Esophagus muscularis mucosa (tissue), 4 donors: ENCODE results near the gene LRRC56. TPM values are rescaled to one million over a fixed set of nuclear protein-coding genes. Genes with fewer than 3 reads are reported as not detected.

Experiments
- DNase-seq: peaks from one replicate; pipeline ENCODE4 v3.0.0-alpha.2; 2017; ENCODE audit errors: extremely low spot score
- H3K27ac ChIP-seq, 4 donors: fragments of 200-600 bp; sonication (generic); replicated peaks in 1 of 4; 1 replicate in 3 of 4; 2 replicates in 1 of 4; pipeline ENCODE4 v1.5.1; 2016 to 2019; ENCODE audit warnings: mild to moderate bottlenecking in 1 of 4
- H3K27me3 ChIP-seq, 4 donors: fragments of 200-600 bp; sonication (generic); one replicate each; pipeline versions ENCODE4 v1.5.1 to v1.6.0; 2016 to 2019
- H3K36me3 ChIP-seq, 4 donors: fragments of 200-600 bp; sonication (generic); one replicate each; pipeline ENCODE4 v1.5.1; 2016 to 2019
- H3K4me1 ChIP-seq, 4 donors: fragments of 200-600 bp; sonication (generic); one replicate each; pipeline ENCODE4 v1.5.1; 2016 to 2019
- H3K4me3 ChIP-seq, 4 donors: fragments of 200-600 bp; sonication (generic); 1 replicate in 2 of 4; 2 replicates in 2 of 4; pipeline ENCODE4 v1.5.1; 2016 to 2019; ENCODE audit warnings: mild to moderate bottlenecking in 4 of 4, moderate library complexity in 1 of 4
- H3K9me3 ChIP-seq, 4 donors: fragments of 200-600 bp; sonication (generic); 1 replicate in 3 of 4; 2 replicates in 1 of 4; pipeline ENCODE4 v1.5.1; 2016 to 2019
- CTCF ChIP-seq, 3 experiments: fragments of 200-600 bp in 2 of 3; fragments of 450-650 bp in 1 of 3; sonication (generic) in 2 of 3; IDR thresholded peaks; one replicate each; pipeline ENCODE4 v1.5.1; 2017 to 2019; ENCODE audit warnings: antibody characterized with exemption in 3 of 3, mild to moderate bottlenecking in 2 of 3, moderate library complexity in 1 of 3
- EP300 ChIP-seq: sonication (generic); formaldehyde crosslinking; IDR thresholded peaks from one replicate; pipeline ENCODE4 v1.6.1; 2017; ENCODE audit warnings: antibody characterized with exemption
- POLR2A ChIP-seq: fragments of 450-650 bp; IDR thresholded peaks from one replicate; pipeline ENCODE4 v1.6.1; 2017; ENCODE audit warnings: antibody characterized with exemption, moderate library complexity, mild to moderate bottlenecking, low read depth
- POLR2AphosphoS5 ChIP-seq, 2 donors: sonication (generic); formaldehyde crosslinking; IDR thresholded peaks; one replicate each; pipeline ENCODE4 v1.6.1; 2017; ENCODE audit warnings: antibody characterized with exemption in 2 of 2
- WGBS: methylation state at CpG from one replicate; pipeline ENCODE4 v1.1.5; 2018; 5-methylcytosine and 5-hydroxymethylcytosine counted together
- intact Hi-C: fragments of 100-400 bp; cut with DNase I; formaldehyde crosslinking; loops from one replicate; pipeline ENCODE4 v1.15.1; 2023
- total RNA-seq, 4 donors: library from RNA; depleted of rRNA; stranded (reverse); fragments of >200 nt; gene quantifications; one replicate each; pipeline versions ENCODE4 v1.1.0 to v1.2.1, GENCODE V29; 2016

The LRRC56 gene
- total RNA-seq, 4 donors from 2014 or later = 0.19 to 0.33 TPM; not detected in 2

- Histone ChIP-seq H3K4me3 (no peak overlapping the region), H3K27ac (no peak overlapping the region), H3K9me3 (no peaks in the 10 kb centered on the region), H3K36me3 (peaks cover 18 to 71% (median 69%) of the 10 kb centered on the region in 4 donors), H3K4me1 (no peaks in the 10 kb centered on the region), H3K27me3 (no peaks in the 10 kb centered on the region)
- DNase-seq = no peak
- TF ChIP-seq EP300 (no peak), CTCF (IDR thresholded peaks at IDR 0.05) (no peak), POLR2A (no peak), POLR2AphosphoS5 (IDR thresholded peaks at IDR 0.05) (no peak)
- WGBS = 93% methylated on average over 28 of the region's 37 CpGs
- intact Hi-C loops = no loop called here
These were observed 47.6 kb upstream of the LRRC56 start for GRCh38 chr11:489610-490185.

- intact Hi-C loops = no loop called here
- DNase-seq = no peak
- H3K27ac ChIP-seq = no peak overlapping the region
- no peak for TF ChIP-seq POLR2A
- TF ChIP-seq CTCF (IDR thresholded peaks at IDR 0.05) = no peak
- TF ChIP-seq EP300 = no peak
- TF ChIP-seq POLR2AphosphoS5 (IDR thresholded peaks at IDR 0.05) = no peak
- WGBS = 93% methylated on average over 26 of the region's 38 CpGs
- no peaks in the 10 kb centered on the region for H3K27me3 ChIP-seq
- peaks cover 22 to 77% (median 76%) of the 10 kb centered on the region in 4 donors for H3K36me3 ChIP-seq
- H3K9me3 ChIP-seq = no peaks in the 10 kb centered on the region
- no peaks in the 10 kb centered on the region for H3K4me1 ChIP-seq
- H3K4me3 ChIP-seq = no peak overlapping the region
These were observed 47.0 kb upstream of the LRRC56 start for GRCh38 chr11:490186-490929.

- no peaks in the 10 kb centered on the region for H3K9me3 ChIP-seq
- H3K27me3 ChIP-seq = no peaks in the 10 kb centered on the region
- 88% methylated on average over 12 of the region's 15 CpGs for WGBS
- TF ChIP-seq CTCF (IDR thresholded peaks at IDR 0.05) (no peak), POLR2AphosphoS5 (IDR thresholded peaks at IDR 0.05) (no peak), EP300 (no peak), POLR2A (no peak)
- H3K4me3 ChIP-seq = no peak overlapping the region
- DNase-seq = no peak
- intact Hi-C loops = no loop called here
- H3K4me1 ChIP-seq = no peaks in the 10 kb centered on the region
- H3K27ac ChIP-seq = no peak overlapping the region
- peaks cover 22 to 83% (median 80%) of the 10 kb centered on the region in 4 donors for H3K36me3 ChIP-seq
These were observed 46.4 kb upstream of the LRRC56 start for GRCh38 chr11:490930-491260.

DNA sequence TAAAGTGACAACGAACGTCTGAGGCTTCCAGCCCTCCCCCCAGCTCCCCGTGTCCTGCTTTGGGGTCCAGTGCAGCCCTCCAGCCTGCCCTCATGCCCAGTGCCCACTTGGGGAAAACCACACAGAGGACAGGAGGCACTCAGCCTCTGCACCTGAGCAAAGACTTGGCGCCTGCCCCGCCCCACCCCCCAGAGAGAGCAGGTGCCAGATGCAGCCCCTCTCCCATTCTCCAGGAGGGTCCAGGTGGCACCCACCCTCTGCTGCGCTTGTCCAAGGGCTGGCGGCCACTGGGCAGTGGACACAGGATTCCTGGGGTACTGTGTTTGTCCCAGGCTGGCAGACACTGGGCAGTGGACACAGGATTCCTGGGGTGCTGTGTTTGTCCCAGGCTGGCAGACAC, 46.0 kb upstream of the LRRC56 start:
- Histone ChIP-seq H3K27me3 (no peaks in the 10 kb centered on the region), H3K9me3 (no peaks in the 10 kb centered on the region), H3K36me3 (peaks cover 25 to 87% (median 84%) of the 10 kb centered on the region in 4 donors), H3K27ac (no peak overlapping the region), H3K4me3 (no peak overlapping the region), H3K4me1 (no peaks in the 10 kb centered on the region)
- TF ChIP-seq POLR2AphosphoS5 (IDR thresholded peaks at IDR 0.05) = no peak
- no peak for TF ChIP-seq CTCF (IDR thresholded peaks at IDR 0.05)
- no peak for TF ChIP-seq POLR2A
- TF ChIP-seq EP300 = no peak
- intact Hi-C loops = no loop called here
- 82% methylated on average over 4 of the region's 7 CpGs for WGBS
- no peak for DNase-seq
